GM12892 (cell line): ENCODE results near the gene DNAJC7.
"Not testable (repeated sequence)": the region's sequence is repeated elsewhere in the genome, so short reads cannot be mapped to it uniquely, and the experiment has no call there.

Source experiments
- POLR2A ChIP-seq: IDR thresholded peaks from 2 replicates; pipeline ENCODE4 v1.6.1; 2011; ENCODE audit warnings: low read depth, low read length, control low read depth
- POLR2AphosphoS5 ChIP-seq: IDR thresholded peaks from 2 replicates; pipeline ENCODE4 v1.6.1; 2011; ENCODE audit warnings: low read depth, low read length, control low read depth
- TAF1 ChIP-seq: IDR thresholded peaks from 2 replicates; pipeline ENCODE4 v1.6.1; 2011; ENCODE audit warnings: low read depth, mild to moderate bottlenecking, control low read depth, low read length, borderline replicate concordance

DNA sequence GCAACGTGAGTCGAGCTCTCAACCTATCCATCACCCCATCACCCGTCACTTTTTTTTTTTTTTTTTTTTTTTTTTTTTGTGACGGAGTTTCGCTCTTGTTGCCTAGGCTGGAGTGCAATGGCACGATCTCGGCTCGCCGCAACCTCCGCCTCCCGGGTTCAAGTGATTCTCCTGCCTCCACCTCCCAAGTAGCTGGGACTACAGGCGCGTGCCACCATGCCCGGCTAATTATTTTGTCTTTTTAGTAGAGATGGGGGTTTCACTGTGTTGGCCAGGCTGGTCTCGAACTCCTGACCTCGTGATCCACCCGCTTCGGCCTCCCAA, 86.4 kb downstream of the DNAJC7 start:
- not testable (repeated sequence) for TF ChIP-seq POLR2A, POLR2AphosphoS5, TAF1
